Measurements from ENCODE around the gene QTRT2.

GRCh38 chr3:114080201-114080600, 23.7 kb downstream of the QTRT2 start:
- TF ChIP-seq CTCF (IDR thresholded peaks at IDR 0.05 in 4 of 5, conservative IDR thresholded peaks at IDR 0.05 in 1 of 5) (no peak), POLR2A (IDR thresholded peaks at IDR 0.05) (no peak)
